Endothelial cell of umbilical vein (primary cell): ENCODE measurements around the gene SPTBN4. TPM values are rescaled to one million over a fixed set of nuclear protein-coding genes. Genes with fewer than 3 reads are reported as not detected.

Experiments
- BruUV-seq: library from RNA; stranded (reverse); fragments of 400-500 nt; replicated peaks from 2 replicates; lab custom pipeline; 2021; lab: Mats Ljungman, UMichigan
- CTCF ChIA-PET: fragments of 300-600, 350-600 bp; sonication (Branson Sonifier 250); formaldehyde crosslinking; loops from one replicate; lab custom pipeline; 2021; ENCODE audit warnings: antibody characterized with exemption, inconsistent platforms; lab: Charles Lee
- POLR2A ChIA-PET: fragments of 300-600, 350-600 bp; sonication (Branson Sonifier 250); formaldehyde crosslinking; loops from one replicate; lab custom pipeline; 2021; ENCODE audit warnings: antibody characterized with exemption, inconsistent platforms; lab: Charles Lee
- DNase-seq: peaks from one replicate; pipeline ENCODE4 v3.0.0-alpha.2; 2011; ENCODE audit warnings: low read depth, low spot score
- FAIRE-seq: peaks from 2 replicates; lab custom pipeline; 2011; peaks lifted over from hg19 to GRCh38; lab: Jason Lieb, UNC
- H2AFZ ChIP-seq: 2 replicates; pipeline ENCODE4 v1.6.0; 2012; ENCODE audit warnings: low read depth, low read length, control low read depth, inconsistent platforms
- H3K27ac ChIP-seq: 2 replicates; pipeline ENCODE4 v1.5.1; 2011; ENCODE audit warnings: low read depth, mild to moderate bottlenecking, control low read depth, low read length, moderate library complexity; ENCODE audit not compliant: insufficient read depth
- H3K27me3 ChIP-seq, 2 experiments: 2 replicates each; pipeline versions ENCODE4 v1.6.0 to v1.6.1; 2011; ENCODE audit warnings: low read length in 2 of 2, mixed read lengths in 1 of 2; ENCODE audit not compliant: control insufficient read depth in 2 of 2, insufficient read depth in 2 of 2
- H3K36me3 ChIP-seq, 2 experiments: 2 replicates in 1 of 2; 3 replicates in 1 of 2; pipeline ENCODE4 v1.5.1; 2011; ENCODE audit warnings: low read length in 2 of 2, mild to moderate bottlenecking in 1 of 2, moderate library complexity in 1 of 2; ENCODE audit not compliant: control insufficient read depth in 2 of 2, insufficient read depth in 2 of 2; ENCODE audit errors: extremely low read depth in 1 of 2
- H3K4me1 ChIP-seq: 3 replicates; pipeline ENCODE4 v1.5.1; 2011; ENCODE audit warnings: mild to moderate bottlenecking, low read length; ENCODE audit not compliant: control insufficient read depth, insufficient read depth; ENCODE audit errors: extremely low read depth
- H3K4me2 ChIP-seq: 2 replicates; pipeline ENCODE4 v1.6.1; 2011; ENCODE audit warnings: low read length, control low read depth, mixed read lengths; ENCODE audit not compliant: insufficient read depth
- H3K4me3 ChIP-seq, 3 experiments: fragments of 200-600 bp in 1 of 3; sonication (generic), shearing (Covaris generic) in 1 of 3; replicated peaks in 1 of 3; 2 replicates each; pipeline ENCODE4 v1.5.1; 2011 to 2016; ENCODE audit warnings: control low read depth in 3 of 3, low read length in 3 of 3, mild to moderate bottlenecking in 2 of 3, inconsistent platforms in 1 of 3, low read depth in 1 of 3, moderate library complexity in 1 of 3; ENCODE audit not compliant: insufficient read depth in 1 of 3
- H3K79me2 ChIP-seq: 2 replicates; pipeline ENCODE4 v1.6.0; 2012; ENCODE audit warnings: low read length, inconsistent platforms; ENCODE audit not compliant: control insufficient read depth, insufficient read depth
- H3K9ac ChIP-seq: replicated peaks from 2 replicates; pipeline ENCODE3; 2011; ENCODE audit warnings: low read length, control low read depth; ENCODE audit not compliant: insufficient read depth; ENCODE audit errors: extremely low read depth
- H3K9me1 ChIP-seq: replicated peaks from 3 replicates; pipeline ENCODE4 v1.6.0; 2011; ENCODE audit warnings: mild to moderate bottlenecking, low read length; ENCODE audit not compliant: control insufficient read depth, insufficient read depth; ENCODE audit errors: extremely low read depth
- H3K9me3 ChIP-seq: replicated peaks from 2 replicates; pipeline ENCODE4 v1.5.1; 2012; ENCODE audit warnings: low read length, inconsistent platforms; ENCODE audit not compliant: control insufficient read depth, insufficient read depth
- H4K20me1 ChIP-seq: replicated peaks from 2 replicates; pipeline ENCODE3; 2011; ENCODE audit warnings: mild to moderate bottlenecking, low read length; ENCODE audit not compliant: control insufficient read depth, insufficient read depth; ENCODE audit errors: extremely low read depth
- CTCF ChIP-seq, 2 donors: IDR thresholded peaks; 1 replicate in 1 of 2; 2 replicates in 1 of 2; pipeline ENCODE4 v1.5.1; 2011; ENCODE audit warnings: low read length in 2 of 2, mild to moderate bottlenecking in 2 of 2, moderate library complexity in 2 of 2, control low read depth in 1 of 2, inconsistent platforms in 1 of 2, low read depth in 1 of 2; ENCODE audit not compliant: insufficient read depth in 1 of 2; ENCODE audit errors: extremely low read depth in 1 of 2
- EZH2 ChIP-seq: IDR thresholded peaks from 2 replicates; pipeline ENCODE4 v1.6.1; 2012; ENCODE audit warnings: borderline replicate concordance, low read depth, mild to moderate bottlenecking, moderate library complexity, low read length, inconsistent platforms; ENCODE audit not compliant: severe bottlenecking
- FOS ChIP-seq: IDR thresholded peaks from 2 replicates; pipeline ENCODE4 v1.6.1; 2011; ENCODE audit warnings: mild to moderate bottlenecking, low read length, moderate library complexity, borderline replicate concordance; ENCODE audit not compliant: insufficient read depth
- GATA2 ChIP-seq: IDR thresholded peaks from 2 replicates; pipeline ENCODE4 v1.7.0; 2011; ENCODE audit warnings: low read depth, mild to moderate bottlenecking, moderate library complexity, mixed read lengths, low read length; ENCODE audit not compliant: insufficient read length, insufficient read depth
- JUN ChIP-seq: IDR thresholded peaks from 2 replicates; pipeline ENCODE4 v1.6.1; 2011; ENCODE audit warnings: borderline replicate concordance, low read depth; ENCODE audit not compliant: insufficient read length, insufficient read depth
- MAX ChIP-seq: IDR thresholded peaks from 2 replicates; pipeline ENCODE4 v1.6.1; 2011; ENCODE audit not compliant: insufficient read depth, insufficient read length
- MYC ChIP-seq: IDR thresholded peaks from one replicate; pipeline ENCODE4 v1.6.1; 2011; ENCODE audit warnings: mild to moderate bottlenecking, low read depth, low read length
- POLR2A ChIP-seq: IDR thresholded peaks from 2 replicates; pipeline ENCODE4 v1.6.1; 2012; ENCODE audit warnings: low read depth, mild to moderate bottlenecking, control low read depth, low read length
- POLR2AphosphoS5 ChIP-seq: IDR thresholded peaks from 2 replicates; pipeline ENCODE4 v1.6.1; 2012; ENCODE audit warnings: low read depth, mild to moderate bottlenecking, control low read depth, low read length, moderate library complexity; ENCODE audit not compliant: insufficient read depth
- dilution Hi-C: fragments of 300-500 bp; cut with MboI; formaldehyde crosslinking; loops from one replicate; pipeline ENCODE4 v1.15.0; 2019; ENCODE audit warnings: low sequenced_read_pairs; ENCODE audit not compliant: extremely low pct_ligation_motif_present
- intact Hi-C: fragments of 100-400 bp; cut with micrococcal nuclease; formaldehyde crosslinking; loops from one replicate; pipeline ENCODE4 v1.10.0; 2022
- polyA plus RNA-seq, 4 experiments: library from polyadenylated mRNA; depleted of rRNA in 3 of 4; stranded (reverse) in 3 of 4; unstranded in 1 of 4; fragments of >200 nt; gene quantifications; 2 replicates each; pipeline versions ENCODE4 v1.2.1 to v1.2.3, GENCODE V29; 2011 to 2012; ENCODE audit warnings: missing spikeins in 1 of 4
- total RNA-seq: library from RNA; stranded (reverse); gene quantifications from 2 replicates; pipeline ENCODE4 v1.2.3, GENCODE V29; 2021

Gene SPTBN4
- total and polyA plus RNA-seq, 2 donors (not counting 3 experiments of a cell fraction or from before 2014, with no cell fraction given): 0.33 TPM; not detected in 1

- no peak for DNase-seq
- no peaks in the 10 kb centered on the region for H3K4me1 ChIP-seq
- intact Hi-C loops: no loop called here
- H3K9ac ChIP-seq: no peak overlapping the region
- H3K9me3 ChIP-seq: no peaks in the 10 kb centered on the region
- no peaks in the 10 kb centered on the region for H3K79me2 ChIP-seq
- no peaks in the 10 kb centered on the region for H3K36me3 ChIP-seq
- CTCF ChIA-PET: no interaction called here
- dilution Hi-C loops: no loop called here
- POLR2A ChIA-PET: no interaction called here
- no peak overlapping the region for H3K4me2 ChIP-seq
- H3K4me3 ChIP-seq: no peak overlapping the region
- no peaks in the 10 kb centered on the region for H4K20me1 ChIP-seq
- H3K27me3 ChIP-seq: peaks cover 9% of the 10 kb centered on the region in 2 experiments
- H3K9me1 ChIP-seq: no peaks in the 10 kb centered on the region
- H2AFZ ChIP-seq: no peak overlapping the region
- BruUV-seq: no TSS peak
- FAIRE-seq: no peak
- no peak overlapping the region for H3K27ac ChIP-seq
- TF ChIP-seq POLR2AphosphoS5 (no peak), POLR2A (no peak), EZH2 (no peak), JUN (no peak), FOS (no peak), CTCF (IDR thresholded peaks at IDR 0.05; ENCODE audit: extremely low read depth in 1 of 2, insufficient read depth in 1 of 2, low read depth in 1 of 2, low read length in 2 of 2) (no peak), MYC (no peak), GATA2 (no peak), MAX (no peak)
Observed at GRCh38 chr19:40507892-40508291, 41.1 kb downstream of the SPTBN4 start.
